Lower lobe of right lung (tissue), 2 donors: ENCODE measurements around the gene STX3. TPM values are rescaled to one million over a fixed set of nuclear protein-coding genes. Genes with fewer than 3 reads are reported as not detected.

Source experiments
- ATAC-seq, 2 donors: fragments of 200-7000 bp; cut with Tn5 transposase; one replicate each; pipeline ENCODE4 v1.9.1; 2020 to 2022; ENCODE audit warnings: mild to moderate bottlenecking in 2 of 2, moderate library complexity in 2 of 2
- DNase-seq: peaks from one replicate; pipeline ENCODE4 v3.0.0-alpha.2; 2020
- H3K27ac ChIP-seq: fragments of 200-600 bp; one replicate; pipeline ENCODE4 v1.8.0; 2022
- H3K27me3 ChIP-seq: fragments of 200-600 bp; one replicate; pipeline ENCODE4 v1.8.0; 2022; ENCODE audit warnings: low read depth
- H3K36me3 ChIP-seq: fragments of 200-600 bp; one replicate; pipeline ENCODE4 v1.8.0; 2022; ENCODE audit warnings: mild to moderate bottlenecking
- H3K4me1 ChIP-seq: fragments of 200-600 bp; one replicate; pipeline ENCODE4 v1.8.0; 2022
- H3K4me3 ChIP-seq: fragments of 200-600 bp; one replicate; pipeline ENCODE4 v1.8.0; 2022; ENCODE audit warnings: mild to moderate bottlenecking
- H3K9me3 ChIP-seq: fragments of 200-600 bp; one replicate; pipeline ENCODE4 v1.8.0; 2022
- CTCF ChIP-seq: fragments of 200-600 bp; IDR thresholded peaks from one replicate; pipeline ENCODE4 v1.8.0; 2022; ENCODE audit warnings: antibody characterized with exemption, mild to moderate bottlenecking
- intact Hi-C: fragments of 100-400 bp; cut with DNase I; formaldehyde crosslinking; loops from one replicate; pipeline ENCODE4 v1.11.0; 2022
- total RNA-seq: library from RNA; stranded (reverse); fragmentation: NEBNext Ultra II Directional; extraction: Animal tissue kit (Norgen Biotek cat#: 25700); gene quantifications from one replicate; pipeline ENCODE4 v1.2.1, GENCODE V29; 2021
- donor health status: DM: no; HTN: yes; CAD: no; lungs with severe emphysema.

Gene STX3
- total RNA-seq, 1 donor from 2014 or later = 59.4 TPM

- TF ChIP-seq CTCF = no peak
- Histone ChIP-seq H3K4me1 (no peaks in the 10 kb centered on the region), H3K9me3 (no peaks in the 10 kb centered on the region), H3K36me3 (peaks cover 82% of the 10 kb centered on the region), H3K4me3 (no peak overlapping the region), H3K27me3 (no peaks in the 10 kb centered on the region), H3K27ac (no peak overlapping the region)
- peak; percentile 34 to 51 for ATAC-seq
- intact Hi-C loops = loop anchor here (10.0 kb wide), 1 partner anchor 47 kb away; the partner anchor contains the start of gene STX3
- no peak for DNase-seq
These were observed 46.9 kb downstream of the STX3 start for GRCh38 chr11:59801981-59802638.

GRCh38 chr11:59802639-59803176 is 47.5 kb downstream of the STX3 start:
- H3K9me3 ChIP-seq = no peaks in the 10 kb centered on the region
- H3K27ac ChIP-seq = no peak overlapping the region
- intact Hi-C loops = loop anchor here (10.0 kb wide), 1 partner anchor 48 kb away; the partner anchor contains the start of gene STX3
- H3K36me3 ChIP-seq = peaks cover 82% of the 10 kb centered on the region
- H3K27me3 ChIP-seq = no peaks in the 10 kb centered on the region
- TF ChIP-seq CTCF = peak; percentile 73
- H3K4me3 ChIP-seq = no peak overlapping the region
- no peaks in the 10 kb centered on the region for H3K4me1 ChIP-seq
- peak; percentile 76 to 84 for ATAC-seq
- no peak for DNase-seq

- H3K9me3 ChIP-seq = no peaks in the 10 kb centered on the region
- peaks cover 3% of the 10 kb centered on the region for H3K4me1 ChIP-seq
- H3K36me3 ChIP-seq = peaks cover 82% of the 10 kb centered on the region
- ATAC-seq (no peak), DNase-seq (no peak)
- intact Hi-C loops = loop anchor here (10.0 kb wide), 1 partner anchor 49 kb away; the partner anchor contains the start of gene STX3
- no peak overlapping the region for H3K27ac ChIP-seq
- no peak overlapping the region for H3K4me3 ChIP-seq
- no peak for TF ChIP-seq CTCF
- no peaks in the 10 kb centered on the region for H3K27me3 ChIP-seq
These were observed 48.9 kb downstream of the STX3 start for GRCh38 chr11:59804061-59804460.

GRCh38 chr11:59807047-59807610 is 52.0 kb downstream of the STX3 start:
- ATAC-seq (no peak), DNase-seq (no peak)
- H3K27me3 ChIP-seq = no peaks in the 10 kb centered on the region
- intact Hi-C loops = loop anchor here (10.0 kb wide), 1 partner anchor 52 kb away; the partner anchor contains the start of gene STX3
- H3K36me3 ChIP-seq = peaks cover 63% of the 10 kb centered on the region
- H3K4me1 ChIP-seq = peaks cover 17% of the 10 kb centered on the region
- H3K27ac ChIP-seq = no peak overlapping the region
- H3K4me3 ChIP-seq = no peak overlapping the region
- TF ChIP-seq CTCF = no peak
- no peaks in the 10 kb centered on the region for H3K9me3 ChIP-seq

GRCh38 chr11:59810189-59810910 is 55.2 kb downstream of the STX3 start, which contains the start of gene MRPL16:
TSS of gene MRPL16 (minus strand) at chr11:59810778. CDS start at chr11:59810658, 120 bp downstream.
- intact Hi-C loops = no loop called here
- peak; percentile 98 to 99 for ATAC-seq
- DNase-seq = peak; percentile 92

More at GRCh38 chr11:59810189-59810910, 55.2 kb downstream of the STX3 start, which contains the start of gene MRPL16:
- Histone ChIP-seq H3K27ac (peak within 1 kb of the TSS; percentile 90), H3K4me1 (peaks cover 17% of the 10 kb centered on the region), H3K36me3 (peaks cover 37% of the 10 kb centered on the region), H3K4me3 (peak within 1 kb of the TSS; percentile 96), H3K27me3 (no peaks in the 10 kb centered on the region), H3K9me3 (no peaks in the 10 kb centered on the region)
- peak; percentile 36 for TF ChIP-seq CTCF
